ENCODE results near the gene AQP12B. TPM values are rescaled to one million over a fixed set of nuclear protein-coding genes. Genes with fewer than 3 reads are reported as not detected.

Gene AQP12B
- total RNA-seq, 2 donors from 2014 or later = 0.19 TPM; not detected in 1

- peak; percentile 76 for DNase-seq (ENCODE audit: low spot score)
- intact Hi-C loops (cut with DNase I) = no loop called here
Measured at GRCh38 chr2:240643093-240643810, 39.4 kb downstream of the AQP12B start.

GRCh38 chr2:240642806-240643092, 39.9 kb downstream of the AQP12B start:
- no peak for DNase-seq (ENCODE audit: low spot score)

GRCh38 chr2:240642061-240642805, 40.5 kb downstream of the AQP12B start:
- intact Hi-C loops (cut with DNase I) = no loop called here
- DNase-seq (ENCODE audit: low spot score) = peak; percentile 75

More at GRCh38 chr2:240642806-240643092, 39.9 kb downstream of the AQP12B start:
- intact Hi-C loops (cut with DNase I) = no loop called here

GRCh38 chr2:240640939-240641338, 41.7 kb downstream of the AQP12B start:
- DNase-seq (ENCODE audit: low spot score) = peak; percentile 61
- intact Hi-C loops (cut with DNase I) = no loop called here

GRCh38 chr2:240639566-240639965, 43.1 kb downstream of the AQP12B start:
- peak; percentile 56 for DNase-seq (ENCODE audit: low spot score)
- intact Hi-C loops (cut with DNase I) = no loop called here

GRCh38 chr2:240638512-240639160, 44.0 kb downstream of the AQP12B start:
- intact Hi-C loops (cut with DNase I) = no loop called here
- peak; percentile 83 for DNase-seq (ENCODE audit: low spot score)

- peak; percentile 48 for DNase-seq (ENCODE audit: low spot score)
- intact Hi-C loops (cut with DNase I) = no loop called here
Measured at GRCh38 chr2:240637901-240638345, 44.8 kb downstream of the AQP12B start.

- DNase-seq (ENCODE audit: low spot score) = peak; percentile 72
Measured at GRCh38 chr2:240637116-240637900, 45.4 kb downstream of the AQP12B start.

GRCh38 chr2:240636563-240637115, 46.0 kb downstream of the AQP12B start:
- peak; percentile 44 for DNase-seq (ENCODE audit: low spot score)
- intact Hi-C loops (cut with DNase I) = no loop called here

More at GRCh38 chr2:240637116-240637900, 45.4 kb downstream of the AQP12B start:
- intact Hi-C loops (cut with DNase I) = no loop called here

- intact Hi-C loops (cut with DNase I) = no loop called here
- DNase-seq (ENCODE audit: low spot score) = peak; percentile 62
Measured at GRCh38 chr2:240635998-240636547, 46.6 kb downstream of the AQP12B start.

- peak; percentile 59 for DNase-seq (ENCODE audit: low spot score)
- intact Hi-C loops (cut with DNase I) = no loop called here
Measured at GRCh38 chr2:240635121-240635997, 47.3 kb downstream of the AQP12B start.

GRCh38 chr2:240632306-240632721, 50.4 kb downstream of the AQP12B start:
- intact Hi-C loops (cut with DNase I) = no loop called here
- peak; percentile 46 for DNase-seq (ENCODE audit: low spot score)

- intact Hi-C loops (cut with DNase I) = loop anchor here in 1 of 2 donors (2.0 kb wide), 1 partner anchor 571 kb away; no protein-coding TSS in a partner anchor
- DNase-seq (ENCODE audit: low spot score) = peak; percentile 56
Measured at GRCh38 chr2:240631548-240632305, 51.0 kb downstream of the AQP12B start.

GRCh38 chr2:240630771-240631547, 51.7 kb downstream of the AQP12B start:
- intact Hi-C loops (cut with DNase I) = loop anchor here in 1 of 2 donors (2.0 kb wide), 1 partner anchor 570 kb away; no protein-coding TSS in a partner anchor
- peak; percentile 72 for DNase-seq (ENCODE audit: low spot score)

GRCh38 chr2:240629968-240630770, 52.5 kb downstream of the AQP12B start:
- intact Hi-C loops (cut with DNase I) = loop anchor here in 1 of 2 donors (2.0 kb wide), 1 partner anchor 569 kb away; no protein-coding TSS in a partner anchor
- peak; percentile 78 for DNase-seq (ENCODE audit: low spot score)
